Activated CD4-positive, alpha-beta T cell treated with anti-CD3 and anti-CD28 coated beads, Interleukin-2, amount 50 U/mL, for 4 hours (primary cell): ENCODE measurements around the gene FLNB.

Experiments
- DNase-seq, 2 experiments: peaks; one replicate each; pipeline ENCODE4 v3.0.0-alpha.2; 2020

FLNB gene

DNA sequence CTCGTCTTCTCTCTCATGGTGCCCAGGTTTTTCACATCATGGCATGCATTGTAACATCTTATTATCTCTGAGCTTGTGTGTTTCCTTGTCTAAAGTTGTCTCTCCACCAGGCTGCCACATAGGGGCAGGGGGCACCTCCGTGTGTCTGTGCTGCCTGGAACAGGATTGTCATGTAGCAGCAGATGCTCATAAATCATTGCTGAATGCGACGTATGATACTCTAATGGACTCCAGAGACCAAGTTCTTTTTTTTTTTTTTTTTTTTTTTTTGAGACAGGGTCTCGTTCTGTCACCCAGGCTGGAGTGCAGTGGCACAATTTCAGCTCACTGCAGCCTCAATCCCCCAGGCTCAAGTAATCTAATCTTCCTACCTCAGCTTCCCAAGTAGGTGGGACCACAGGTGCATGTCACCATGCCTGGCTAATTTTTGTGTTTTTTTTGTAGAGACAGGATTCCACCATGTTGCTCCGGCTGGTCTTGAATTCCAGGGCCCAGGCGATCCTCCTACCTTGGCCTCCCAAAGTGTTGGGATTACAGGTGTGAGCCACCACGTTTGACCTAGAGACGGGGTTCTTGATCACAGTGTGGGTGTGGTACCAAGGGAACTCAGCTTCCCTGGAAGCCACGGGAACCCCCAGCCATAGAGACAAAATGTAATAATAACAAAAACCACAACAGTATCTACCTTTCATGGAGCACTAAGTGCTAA lies 207.2 kb downstream of the FLNB start:
- DNase-seq: no peak

DNA sequence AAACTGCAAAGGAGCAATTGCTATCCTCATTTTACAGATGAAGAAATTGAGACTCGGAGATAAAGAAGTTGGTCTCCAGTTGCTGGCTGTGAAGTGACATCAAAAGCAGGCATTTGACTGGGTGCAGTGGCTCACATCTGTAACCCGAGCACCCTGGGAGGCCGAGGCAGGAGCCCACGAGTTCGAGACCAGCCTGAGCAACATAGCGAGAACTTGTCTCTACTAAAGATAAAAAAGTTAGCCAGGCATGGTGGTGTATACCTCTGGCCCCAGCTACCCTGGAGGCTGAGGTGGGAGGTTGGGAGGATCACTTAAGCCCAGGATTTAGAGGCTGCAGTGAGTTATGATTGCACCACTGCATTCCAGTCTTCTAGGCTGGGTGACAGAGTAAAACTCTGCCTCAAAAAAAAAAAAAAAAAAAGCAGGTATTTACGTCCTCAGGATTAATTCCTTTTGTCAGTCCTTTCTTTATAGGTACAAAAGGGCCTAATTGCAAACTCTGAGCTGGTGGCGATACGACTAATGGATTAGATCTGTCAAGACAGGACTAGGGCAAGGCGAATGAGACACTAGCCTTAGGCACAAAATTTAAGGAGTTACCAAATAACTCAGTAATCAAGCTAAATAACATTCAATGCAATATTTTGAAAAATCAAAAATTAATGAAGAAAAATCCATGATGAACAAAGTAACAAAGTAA lies 208.4 kb downstream of the FLNB start:
- no peak for DNase-seq

DNA sequence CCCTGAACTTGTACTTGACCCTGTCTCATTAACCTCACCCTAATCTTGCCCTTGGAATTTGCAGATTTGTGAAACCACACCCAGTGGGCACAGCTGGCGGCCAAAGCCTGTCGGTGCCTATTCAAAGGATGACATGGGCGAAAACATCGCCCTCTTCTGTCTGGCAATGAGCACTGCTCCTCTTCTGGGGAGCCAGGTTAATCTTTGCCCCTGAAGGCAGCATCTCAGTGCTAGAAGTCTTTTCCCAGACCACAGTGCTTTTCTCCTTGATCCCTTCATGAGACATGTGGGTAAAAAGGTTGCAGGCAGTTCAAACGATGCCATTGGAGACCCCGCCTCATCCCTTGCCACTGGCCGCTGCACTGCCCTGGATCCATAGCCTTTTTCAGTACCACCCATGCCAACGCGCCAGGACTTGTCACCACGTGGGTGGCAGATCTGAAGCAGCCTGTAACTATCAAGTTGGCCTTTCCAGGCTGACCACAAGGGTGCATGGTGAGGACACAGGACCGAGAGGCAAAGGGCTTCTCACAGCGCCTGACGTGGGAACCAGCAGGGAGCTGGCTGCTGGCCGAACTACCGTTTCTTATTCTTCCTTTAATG lies 209.1 kb downstream of the FLNB start:
- peak; percentile 34 to 39 for DNase-seq

DNA sequence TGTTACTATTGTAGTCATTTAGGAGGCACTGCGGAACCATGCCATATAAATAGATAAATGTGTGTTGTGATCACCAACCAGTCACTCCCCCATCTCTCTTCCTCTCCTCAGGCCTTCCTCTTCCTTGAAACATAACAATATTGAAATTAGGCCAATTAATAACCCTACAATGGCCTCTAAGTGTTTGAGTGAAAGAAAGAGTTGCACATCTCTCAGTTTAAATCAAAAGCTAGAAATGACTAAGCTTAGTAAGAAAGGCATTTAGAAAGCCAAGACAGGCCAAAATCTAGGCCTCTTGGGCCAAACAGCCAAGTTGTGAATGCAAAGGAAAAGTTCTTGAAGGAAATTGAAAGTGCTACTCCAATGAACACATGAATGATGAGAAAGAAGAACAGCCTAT lies 210.7 kb downstream of the FLNB start:
- no peak for DNase-seq
